Ishikawa (cell line): ENCODE measurements around the gene EPN2.

Experiments
- CEBPB ChIP-seq: IDR thresholded peaks from 2 replicates; pipeline ENCODE4 v1.6.1; 2012
- CREB1 ChIP-seq: IDR thresholded peaks from 2 replicates; pipeline ENCODE4 v1.6.1; 2012; ENCODE audit warnings: low read depth
- EGR1 ChIP-seq: IDR thresholded peaks from 2 replicates; pipeline ENCODE4 v1.6.1; 2012
- EP300 ChIP-seq: IDR thresholded peaks from 2 replicates; pipeline ENCODE4 v1.6.1; 2012; ENCODE audit warnings: borderline replicate concordance
- FOXM1 ChIP-seq: IDR thresholded peaks from 2 replicates; pipeline ENCODE4 v1.6.1; 2012; ENCODE audit warnings: low read depth, borderline replicate concordance
- NFIC ChIP-seq: IDR thresholded peaks from 2 replicates; pipeline ENCODE4 v1.6.1; 2012
- RAD21 ChIP-seq: IDR thresholded peaks from 2 replicates; pipeline ENCODE4 v1.6.1; 2012; ENCODE audit warnings: low read depth
- REST ChIP-seq: IDR thresholded peaks from 2 replicates; pipeline ENCODE4 v1.6.1; 2012; ENCODE audit warnings: low read depth, mild to moderate bottlenecking
- TAF1 ChIP-seq: IDR thresholded peaks from 2 replicates; pipeline ENCODE4 v1.6.1; 2012; ENCODE audit warnings: low read depth, mild to moderate bottlenecking
- TCF12 ChIP-seq: IDR thresholded peaks from 2 replicates; pipeline ENCODE4 v1.6.1; 2012; ENCODE audit warnings: low read depth
- TEAD4 ChIP-seq: IDR thresholded peaks from 2 replicates; pipeline ENCODE4 v1.6.1; 2012
- YY1 ChIP-seq: IDR thresholded peaks from 2 replicates; pipeline ENCODE4 v1.6.1; 2012; ENCODE audit warnings: low read depth
- ZBTB7A ChIP-seq: IDR thresholded peaks from 2 replicates; pipeline ENCODE4 v1.6.1; 2012; ENCODE audit warnings: low read depth
- TF ChIP-seq, protein P1 (sequence below): IDR thresholded peaks from 2 replicates; pipeline ENCODE4 v1.6.1; 2012
- TF ChIP-seq, protein P2 (sequence below): IDR thresholded peaks from 2 replicates; pipeline ENCODE4 v1.6.1; 2012

EPN2 gene

DNA sequence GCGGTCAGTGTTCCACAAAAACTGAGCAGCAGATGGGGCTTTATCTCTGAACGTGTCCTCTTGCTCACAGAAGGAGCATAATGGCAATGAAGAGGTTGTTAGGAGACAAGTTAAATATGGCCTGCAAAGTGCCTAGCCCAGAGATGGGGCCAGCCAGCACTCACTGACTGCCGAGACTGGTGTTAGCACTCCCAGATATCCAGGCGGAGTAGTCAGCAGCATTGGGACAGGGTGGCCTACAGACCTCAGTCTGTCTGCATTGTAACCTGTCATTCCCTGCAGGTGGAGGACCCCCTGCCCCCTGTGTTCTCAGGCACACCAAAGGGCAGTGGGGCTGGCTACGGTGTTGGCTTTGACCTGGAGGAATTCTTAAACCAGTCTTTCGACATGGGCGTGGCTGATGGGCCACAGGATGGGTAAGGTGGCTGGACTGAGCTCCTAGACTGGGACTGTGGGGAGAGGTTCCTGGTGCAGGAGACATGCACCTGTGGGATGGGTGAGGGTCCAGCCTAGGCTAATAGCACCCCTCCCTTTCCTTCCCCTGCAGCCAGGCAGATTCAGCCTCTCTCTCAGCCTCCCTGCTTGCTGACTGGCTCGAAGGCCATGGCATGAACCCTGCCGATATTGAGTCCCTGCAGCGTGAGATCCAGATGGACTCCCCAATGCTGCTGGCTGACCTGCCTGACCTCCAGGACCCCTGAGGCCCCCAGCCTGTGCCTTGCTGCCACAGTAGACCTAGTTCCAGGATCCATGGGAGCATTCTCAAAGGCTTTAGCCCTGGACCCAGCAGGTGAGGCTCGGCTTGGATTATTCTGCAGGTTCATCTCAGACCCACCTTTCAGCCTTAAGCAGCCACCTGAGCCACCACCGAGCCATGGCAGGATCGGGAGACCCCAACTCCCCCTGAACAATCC lies 145.6 kb downstream of the EPN2 start:
- TF ChIP-seq TEAD4 (no peak), TAF1 (no peak), YY1 (no peak), RAD21 (no peak), FOXM1 (no peak), ZBTB7A (no peak), CEBPB (no peak), EP300 (no peak), NFIC (no peak), CREB1 (no peak)
- TF ChIP-seq, protein P1, sequence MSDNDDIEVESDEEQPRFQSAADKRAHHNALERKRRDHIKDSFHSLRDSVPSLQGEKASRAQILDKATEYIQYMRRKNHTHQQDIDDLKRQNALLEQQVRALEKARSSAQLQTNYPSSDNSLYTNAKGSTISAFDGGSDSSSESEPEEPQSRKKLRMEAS = no peak
- TF ChIP-seq, protein P2, sequence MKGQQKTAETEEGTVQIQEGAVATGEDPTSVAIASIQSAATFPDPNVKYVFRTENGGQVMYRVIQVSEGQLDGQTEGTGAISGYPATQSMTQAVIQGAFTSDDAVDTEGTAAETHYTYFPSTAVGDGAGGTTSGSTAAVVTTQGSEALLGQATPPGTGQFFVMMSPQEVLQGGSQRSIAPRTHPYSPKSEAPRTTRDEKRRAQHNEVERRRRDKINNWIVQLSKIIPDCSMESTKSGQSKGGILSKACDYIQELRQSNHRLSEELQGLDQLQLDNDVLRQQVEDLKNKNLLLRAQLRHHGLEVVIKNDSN = no peak

GRCh38 chr17:19383681-19384470 lies 146.7 kb downstream of the EPN2 start:
- TF ChIP-seq CREB1 (no peak), RAD21 (no peak)

- TF ChIP-seq FOXM1 (no peak), REST (no peak), CEBPB (no peak), TAF1 (no peak), NFIC (no peak), EGR1 (no peak), EP300 (no peak), RAD21 (no peak), YY1 (no peak), TCF12 (no peak), CREB1 (no peak), TEAD4 (no peak), ZBTB7A (no peak)
- TF ChIP-seq, protein P1 = no peak
- TF ChIP-seq, protein P2 = no peak
Measured at GRCh38 chr17:19384723-19385391, 147.7 kb downstream of the EPN2 start.

DNA sequence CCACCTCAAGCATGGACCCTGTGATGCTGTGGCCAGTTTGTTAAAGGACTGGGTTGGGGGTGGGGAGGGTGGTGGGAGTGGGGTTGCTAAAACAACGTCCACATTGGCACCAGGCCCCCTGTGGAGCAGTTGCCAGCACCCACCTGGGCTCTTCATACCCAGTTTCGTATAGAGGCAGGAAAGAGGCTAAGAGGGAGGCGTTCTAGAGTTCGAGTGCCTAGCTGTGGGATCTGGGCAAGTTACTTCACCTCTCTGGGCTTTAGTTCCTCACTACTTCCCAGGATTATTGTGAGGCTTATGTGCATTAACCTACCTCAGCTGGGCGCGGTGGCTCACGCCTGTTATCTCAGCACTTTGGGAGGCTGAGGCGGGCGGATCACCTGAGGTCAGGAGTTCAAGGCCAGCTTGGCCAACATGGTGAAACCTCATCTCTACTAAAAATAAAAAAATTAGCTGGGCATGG lies 148.4 kb downstream of the EPN2 start:
- no peak for TF ChIP-seq EP300
- TF ChIP-seq TAF1 = no peak
- TF ChIP-seq, protein P2 = no peak
- TF ChIP-seq, protein P1 = no peak
